ENCODE data around the gene SDK1. TPM values are rescaled to one million over a fixed set of nuclear protein-coding genes. Genes with fewer than 3 reads are reported as not detected.

SDK1 gene
- total and polyA plus RNA-seq, 11 donors = 2.2 to 5.8 (median 3.4) TPM

DNA sequence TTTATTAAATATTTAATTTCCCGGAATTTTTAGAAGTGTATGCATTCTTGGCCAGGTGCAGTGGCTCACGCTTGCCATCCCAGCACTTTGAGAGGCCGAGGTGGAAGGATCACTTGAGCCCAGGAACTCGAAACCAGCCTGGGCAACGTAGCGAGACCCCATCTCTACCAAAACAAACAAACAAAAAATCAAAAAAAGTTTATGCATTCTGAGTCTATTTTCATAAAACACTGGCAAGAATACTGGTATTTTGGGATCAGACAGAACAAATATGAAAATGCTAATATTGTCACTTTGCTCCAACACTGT is 940.2 kb downstream of the SDK1 start:
- no peaks in the 10 kb centered on the region for H3K36me3 ChIP-seq
- intact Hi-C loops (cut with DNase I) = no loop called here
- 81 to 88% (median 86%) methylated on average over 6 of the region's 6 CpGs for WGBS, 4 donors

DNA sequence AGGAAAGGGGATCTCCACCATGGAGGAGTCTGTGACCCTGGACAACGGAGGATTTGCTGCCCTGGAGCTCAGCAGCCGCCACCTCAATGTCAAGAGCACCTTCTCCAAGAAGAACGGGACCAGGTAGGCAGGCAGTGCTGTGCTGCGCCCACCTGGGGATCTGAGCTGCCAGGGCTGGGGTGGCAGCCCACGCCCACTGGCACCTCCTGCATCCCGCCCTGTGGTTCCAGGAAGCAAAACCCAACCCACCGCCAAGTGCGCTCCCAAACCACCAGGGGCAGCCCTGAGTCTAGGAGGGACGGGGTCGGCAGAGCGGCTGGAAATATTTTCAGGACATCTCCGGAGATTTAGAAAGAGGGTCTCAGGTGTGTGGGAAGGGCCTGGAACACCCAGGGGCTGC is 940.7 kb downstream of the SDK1 start:
- H3K4me1 ChIP-seq = no peaks in the 10 kb centered on the region
- no peaks in the 10 kb centered on the region for H3K36me3 ChIP-seq
- no peak overlapping the region for H3K27ac ChIP-seq
- no peak for ATAC-seq
- intact Hi-C loops (cut with DNase I) = no loop called here
- no peaks in the 10 kb centered on the region for H3K27me3 ChIP-seq
- no peak for TF ChIP-seq POLR2A (IDR thresholded peaks at IDR 0.05)
- TF ChIP-seq, protein P1, sequence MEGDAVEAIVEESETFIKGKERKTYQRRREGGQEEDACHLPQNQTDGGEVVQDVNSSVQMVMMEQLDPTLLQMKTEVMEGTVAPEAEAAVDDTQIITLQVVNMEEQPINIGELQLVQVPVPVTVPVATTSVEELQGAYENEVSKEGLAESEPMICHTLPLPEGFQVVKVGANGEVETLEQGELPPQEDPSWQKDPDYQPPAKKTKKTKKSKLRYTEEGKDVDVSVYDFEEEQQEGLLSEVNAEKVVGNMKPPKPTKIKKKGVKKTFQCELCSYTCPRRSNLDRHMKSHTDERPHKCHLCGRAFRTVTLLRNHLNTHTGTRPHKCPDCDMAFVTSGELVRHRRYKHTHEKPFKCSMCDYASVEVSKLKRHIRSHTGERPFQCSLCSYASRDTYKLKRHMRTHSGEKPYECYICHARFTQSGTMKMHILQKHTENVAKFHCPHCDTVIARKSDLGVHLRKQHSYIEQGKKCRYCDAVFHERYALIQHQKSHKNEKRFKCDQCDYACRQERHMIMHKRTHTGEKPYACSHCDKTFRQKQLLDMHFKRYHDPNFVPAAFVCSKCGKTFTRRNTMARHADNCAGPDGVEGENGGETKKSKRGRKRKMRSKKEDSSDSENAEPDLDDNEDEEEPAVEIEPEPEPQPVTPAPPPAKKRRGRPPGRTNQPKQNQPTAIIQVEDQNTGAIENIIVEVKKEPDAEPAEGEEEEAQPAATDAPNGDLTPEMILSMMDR (IDR thresholded peaks at IDR 0.05) = no peak
- H3K9me3 ChIP-seq = peaks cover 0 to 9% (median 0%) of the 10 kb centered on the region in 12 donors
- DNase-seq = no peak
- no peak overlapping the region for H3K4me3 ChIP-seq
- 82 to 92% (median 90%) methylated on average over 6 to 12 of the region's 12 CpGs for WGBS, 4 donors

More for the DNA sequence above, 940.2 kb downstream of the SDK1 start:
- no peak for TF ChIP-seq POLR2A (IDR thresholded peaks at IDR 0.05)
- TF ChIP-seq, protein P1 (IDR thresholded peaks at IDR 0.05) = no peak
- DNase-seq (no peak), ATAC-seq (no peak)
- H3K4me3 ChIP-seq = no peak overlapping the region
- H3K27me3 ChIP-seq = no peaks in the 10 kb centered on the region
- H3K27ac ChIP-seq = no peak overlapping the region
- H3K4me1 ChIP-seq = no peaks in the 10 kb centered on the region
- peaks cover 0 to 9% (median 0%) of the 10 kb centered on the region in 12 donors for H3K9me3 ChIP-seq

DNA sequence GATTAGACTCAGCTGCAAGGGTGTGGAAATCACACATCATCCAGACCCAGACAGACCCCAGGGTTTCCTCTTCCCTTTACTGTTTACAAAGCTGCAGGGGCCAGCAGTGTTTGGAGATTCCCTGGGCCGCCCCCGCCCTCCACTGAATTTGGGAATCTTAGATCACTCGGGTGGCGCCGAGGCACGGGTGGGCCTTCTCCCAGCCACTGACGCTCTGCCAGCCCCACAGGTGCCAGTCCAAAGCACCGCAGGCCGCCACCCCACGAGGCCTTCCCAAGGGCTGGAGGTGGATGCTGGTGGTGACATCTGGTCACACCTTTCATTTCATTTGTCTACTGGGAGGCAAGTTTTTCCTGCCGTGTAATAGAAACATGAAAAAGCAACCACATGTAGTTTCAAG is 941.7 kb downstream of the SDK1 start:
- H3K4me1 ChIP-seq = no peaks in the 10 kb centered on the region
- peaks cover 0 to 9% (median 0%) of the 10 kb centered on the region in 12 donors for H3K9me3 ChIP-seq
- no peak overlapping the region for H3K27ac ChIP-seq
- no peak for ATAC-seq
- no peak overlapping the region for H3K4me3 ChIP-seq
- no peaks in the 10 kb centered on the region for H3K36me3 ChIP-seq
- DNase-seq = no peak
- H3K27me3 ChIP-seq = no peaks in the 10 kb centered on the region
- no peak for TF ChIP-seq POLR2A (IDR thresholded peaks at IDR 0.05)
- TF ChIP-seq, protein P1 (IDR thresholded peaks at IDR 0.05) = no peak
- intact Hi-C loops (cut with DNase I) = no loop called here
- WGBS, 4 donors = 75 to 87% (median 84%) methylated on average over 11 of the region's 11 CpGs

DNA sequence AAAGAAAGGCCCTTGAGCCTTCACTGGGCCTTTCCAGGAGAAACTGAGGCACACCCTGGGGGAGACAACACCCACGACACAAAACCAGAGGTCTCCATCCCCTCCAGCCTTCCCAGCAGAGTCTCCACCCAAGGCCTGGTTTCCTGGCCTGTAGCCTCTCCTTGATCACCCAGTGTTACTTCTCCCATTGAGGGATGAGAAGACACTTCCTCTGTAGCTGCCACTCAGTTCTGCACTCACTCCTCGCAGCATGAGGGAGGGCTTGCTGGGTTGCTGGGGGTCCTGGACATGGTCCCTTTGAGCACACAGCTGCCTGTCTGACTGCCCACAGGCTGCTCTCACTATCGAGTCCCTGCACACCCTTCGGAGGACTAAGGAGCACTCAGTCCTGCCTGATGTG is 943.0 kb downstream of the SDK1 start:
- Histone ChIP-seq H3K27ac (no peak overlapping the region), H3K36me3 (no peaks in the 10 kb centered on the region), H3K27me3 (no peaks in the 10 kb centered on the region), H3K4me3 (no peak overlapping the region), H3K4me1 (no peaks in the 10 kb centered on the region), H3K9me3 (peaks cover 0 to 9% (median 2%) of the 10 kb centered on the region in 12 donors)
- intact Hi-C loops (cut with DNase I) = no loop called here
- TF ChIP-seq, protein P1 (IDR thresholded peaks at IDR 0.05) = no peak
- no peak for ATAC-seq
- no peak for DNase-seq
- WGBS, 4 donors = 90 to 97% (median 92%) methylated on average over 3 to 4 of the region's 4 CpGs
